Epithelial cell of esophagus (primary cell): ENCODE measurements around the gene RGS3.

ENCODE experiments used
- DNase-seq: peaks from one replicate; pipeline ENCODE4 v3.0.0; 2010; ENCODE audit warnings: low read depth
- H3K4me3 ChIP-seq: 2 replicates; pipeline ENCODE4 v1.5.1; 2011; ENCODE audit warnings: mild to moderate bottlenecking, low read length, control low read depth
- CTCF ChIP-seq: IDR thresholded peaks from 2 replicates; pipeline ENCODE4 v1.5.1; 2011; ENCODE audit warnings: low read depth, mild to moderate bottlenecking, low read length, control low read depth, inconsistent platforms; ENCODE audit not compliant: insufficient read depth; ENCODE audit errors: missing control alignments

RGS3 gene

GRCh38 chr9:113606510-113606909 lies 143.0 kb downstream of the RGS3 start:
- no peak for DNase-seq
- TF ChIP-seq CTCF, result no peak
- H3K4me3 ChIP-seq, result no peak overlapping the region

- TF ChIP-seq CTCF, result no peak
- no peak overlapping the region for H3K4me3 ChIP-seq
- DNase-seq, result no peak
These were observed 144.7 kb downstream of the RGS3 start for GRCh38 chr9:113608082-113608685.

GRCh38 chr9:113609562-113610318 lies 146.2 kb downstream of the RGS3 start:
- H3K4me3 ChIP-seq, result no peak overlapping the region
- no peak for DNase-seq
- TF ChIP-seq CTCF, result no peak

GRCh38 chr9:113611461-113612215 lies 148.1 kb downstream of the RGS3 start:
- no peak for DNase-seq
- TF ChIP-seq CTCF, result no peak

GRCh38 chr9:113612216-113612747 lies 148.8 kb downstream of the RGS3 start:
- H3K4me3 ChIP-seq, result no peak overlapping the region
- no peak for DNase-seq
- no peak for TF ChIP-seq CTCF

More at GRCh38 chr9:113611461-113612215, 148.1 kb downstream of the RGS3 start:
- H3K4me3 ChIP-seq, result no peak overlapping the region

- no peak overlapping the region for H3K4me3 ChIP-seq
- no peak for DNase-seq
- no peak for TF ChIP-seq CTCF
These were observed 149.3 kb downstream of the RGS3 start for GRCh38 chr9:113612828-113613227.
